NCI-H226 (cell line): Measurements from ENCODE around the gene GASK1A.

Source experiments
- DNase-seq: peaks from one replicate; pipeline ENCODE4 v3.0.0-alpha.2; 2015

GASK1A gene

GRCh38 chr3:43094381-43094780, 115.3 kb downstream of the GASK1A start:
- no peak for DNase-seq

GRCh38 chr3:43094851-43095250, 115.7 kb downstream of the GASK1A start:
- no peak for DNase-seq

- no peak for DNase-seq
Observed at GRCh38 chr3:43095370-43095769, 116.3 kb downstream of the GASK1A start.

- DNase-seq: no peak
Observed at GRCh38 chr3:43096761-43097160, 117.7 kb downstream of the GASK1A start.

- no peak for DNase-seq
Observed at GRCh38 chr3:43097400-43098080, 118.4 kb downstream of the GASK1A start.

GRCh38 chr3:43098761-43099160, 119.7 kb downstream of the GASK1A start:
- DNase-seq: no peak

- no peak for DNase-seq
Observed at GRCh38 chr3:43102773-43103480, 123.8 kb downstream of the GASK1A start.

- DNase-seq: no peak
Observed at GRCh38 chr3:43104039-43104438, 124.9 kb downstream of the GASK1A start.

GRCh38 chr3:43104660-43105595, 125.8 kb downstream of the GASK1A start:
- no peak for DNase-seq

- peak; percentile 80 for DNase-seq
Observed at GRCh38 chr3:43105596-43106292, 126.6 kb downstream of the GASK1A start, which contains the start of gene POMGNT2. POMGNT2 (minus strand) TSS chr3:43106079; CDS start chr3:43081431, 24,648 bp downstream.

GRCh38 chr3:43106293-43106628, 127.2 kb downstream of the GASK1A start:
- DNase-seq: no peak
